GM12891 (cell line): ENCODE measurements around the gene NKX2-2.
A peak's percentile ranks its signal among the peaks of the same experiment; 100 is the strongest.
"Not testable (repeated sequence)": the region's sequence is repeated elsewhere in the genome, so short reads cannot be mapped to it uniquely, and the experiment has no call there.

ENCODE experiments used
- DNase-seq: peaks from one replicate; pipeline ENCODE4 v3.0.0; 2011; ENCODE audit warnings: low spot score; ENCODE audit not compliant: insufficient read length
- FAIRE-seq: peaks from 2 replicates; lab custom pipeline; 2011; peaks lifted over from hg19 to GRCh38; lab: Jason Lieb, UNC
- PAX5 ChIP-seq: IDR thresholded peaks from 2 replicates; pipeline ENCODE4 v1.6.1; 2011; ENCODE audit warnings: low read length, moderate library complexity, mild to moderate bottlenecking; ENCODE audit not compliant: insufficient read depth, severe bottlenecking
- POLR2A ChIP-seq: IDR thresholded peaks from 2 replicates; pipeline ENCODE4 v1.6.1; 2011; ENCODE audit warnings: low read depth, low read length, control low read depth
- POLR2AphosphoS5 ChIP-seq: IDR thresholded peaks from 2 replicates; pipeline ENCODE4 v1.6.1; 2011; ENCODE audit warnings: low read depth, low read length, control low read depth
- POU2F2 ChIP-seq: IDR thresholded peaks from 2 replicates; pipeline ENCODE4 v1.6.1; 2011; ENCODE audit warnings: low read depth, mild to moderate bottlenecking, control low read depth, low read length, moderate library complexity
- SPI1 ChIP-seq: IDR thresholded peaks from 2 replicates; pipeline ENCODE4 v1.6.1; 2011; ENCODE audit warnings: low read depth, low read length, control low read depth
- TAF1 ChIP-seq: IDR thresholded peaks from 2 replicates; pipeline ENCODE4 v1.6.1; 2011; ENCODE audit warnings: low read depth, low read length, control low read depth

Gene NKX2-2

DNA sequence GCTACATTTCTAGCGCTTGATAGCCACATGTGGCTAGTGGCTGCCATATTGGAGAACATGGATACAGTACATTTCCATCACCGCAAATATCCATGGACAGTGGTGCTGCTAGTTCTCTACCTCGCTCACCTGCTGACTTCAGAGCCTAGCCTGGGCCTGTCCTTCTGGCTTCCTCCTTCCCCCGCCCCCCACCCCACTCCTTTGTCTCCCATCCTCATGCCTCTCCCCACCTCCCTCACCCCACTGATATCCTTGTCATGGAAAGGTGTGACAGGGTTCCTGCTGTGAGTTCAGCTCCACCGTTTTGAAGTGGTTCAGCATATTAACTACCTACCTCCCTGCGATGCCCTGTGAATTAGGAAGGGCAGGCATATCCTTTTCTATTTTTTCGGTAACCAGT lies 14.2 kb downstream of the NKX2-2 start:
- no peak for TF ChIP-seq POU2F2
- TF ChIP-seq PAX5, result no peak
- TF ChIP-seq POLR2AphosphoS5, result no peak
- no peak for TF ChIP-seq TAF1
- TF ChIP-seq POLR2A, result no peak
- no peak for TF ChIP-seq SPI1
- no peak for FAIRE-seq
- no peak for DNase-seq

DNA sequence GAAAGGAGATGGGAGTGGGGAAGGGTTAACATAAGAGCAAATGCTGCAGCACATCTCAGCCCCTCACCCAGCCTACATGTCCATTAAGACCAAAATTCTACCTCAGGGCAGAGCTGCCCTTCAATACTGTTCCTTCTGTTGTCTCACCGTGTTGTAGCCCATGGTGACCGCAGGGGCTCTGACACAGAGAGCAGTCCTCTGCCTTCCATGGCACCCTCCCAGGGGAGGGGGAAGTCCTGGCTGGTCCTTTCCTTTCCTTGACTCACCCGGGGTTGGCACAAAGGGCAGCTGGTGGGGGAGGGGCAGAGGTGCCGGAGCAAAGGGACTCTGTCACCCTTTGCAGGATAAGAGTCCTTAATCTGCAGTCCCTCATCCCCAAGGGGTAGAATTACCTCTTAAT lies 15.2 kb downstream of the NKX2-2 start:
- no peak for DNase-seq

DNA sequence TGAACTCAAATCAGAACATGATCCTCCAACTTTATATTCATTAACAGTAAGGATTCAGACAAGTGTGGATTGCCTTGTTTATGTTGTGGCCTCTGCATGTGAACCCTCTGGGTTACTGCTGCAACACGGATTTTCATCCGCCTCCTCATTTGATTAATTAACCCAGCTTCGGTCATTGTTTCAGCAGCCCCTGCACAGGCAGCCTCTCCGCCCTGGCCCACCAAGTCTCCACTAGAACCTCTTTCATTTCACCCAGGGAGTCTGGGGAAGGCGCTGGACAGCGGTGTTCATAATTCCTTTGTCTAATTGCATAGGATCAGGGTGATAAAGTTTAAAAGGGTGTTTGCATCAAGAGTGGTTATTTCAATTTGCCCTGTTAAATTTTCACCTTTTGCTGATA lies 15.7 kb downstream of the NKX2-2 start:
- TF ChIP-seq POLR2AphosphoS5 (no peak), SPI1 (no peak), TAF1 (no peak)
- no peak for DNase-seq
- FAIRE-seq, result no peak

More for the DNA sequence above, 15.2 kb downstream of the NKX2-2 start:
- TF ChIP-seq SPI1 (no peak), POLR2A (no peak)
- FAIRE-seq, result no peak

DNA sequence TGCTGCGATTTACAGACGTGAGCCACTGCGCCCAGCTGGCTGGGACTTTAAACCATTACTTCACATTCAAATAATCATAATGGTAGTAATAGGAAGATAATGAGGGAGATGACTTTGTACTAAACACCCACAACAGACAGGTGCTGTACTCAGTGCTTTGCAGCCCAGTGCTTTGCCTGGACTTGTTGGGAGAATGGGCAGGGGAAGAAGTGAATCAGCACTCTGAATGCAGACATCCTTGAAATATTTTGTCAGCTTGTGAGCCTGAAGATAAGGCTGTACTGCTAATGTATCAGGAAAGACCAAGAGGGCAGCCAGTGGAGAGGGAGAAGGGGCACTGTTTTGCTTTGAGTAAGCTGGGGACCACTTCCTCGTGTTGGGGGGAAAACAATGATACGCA lies 17.4 kb downstream of the NKX2-2 start:
- DNase-seq (no peak), FAIRE-seq (no peak)
- TF ChIP-seq POLR2AphosphoS5, result no peak
- no peak for TF ChIP-seq PAX5
- no peak for TF ChIP-seq SPI1
- no peak for TF ChIP-seq TAF1
- no peak for TF ChIP-seq POU2F2
- TF ChIP-seq POLR2A, result no peak

DNA sequence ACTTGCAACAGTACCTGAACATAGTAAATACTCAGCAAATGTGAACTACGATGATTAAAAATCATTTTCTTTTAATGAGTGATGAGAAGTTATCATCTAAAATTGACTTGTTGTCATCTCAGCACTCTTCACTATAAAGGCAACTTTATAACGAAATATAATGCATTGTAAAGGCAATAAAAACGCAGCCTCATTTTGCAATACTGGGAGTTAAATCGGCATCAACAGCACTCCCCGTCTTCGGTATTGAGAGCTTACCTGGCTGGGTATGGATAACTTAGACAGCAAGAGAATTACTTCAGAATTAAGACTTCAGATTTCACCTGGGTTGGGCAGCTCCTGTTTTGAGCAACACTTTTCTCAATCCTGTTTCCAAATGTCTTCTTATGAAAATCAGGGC lies 20.8 kb downstream of the NKX2-2 start:
- FAIRE-seq (no peak), DNase-seq (no peak)
- TF ChIP-seq POLR2AphosphoS5 (no peak), SPI1 (no peak), TAF1 (no peak), POLR2A (no peak), PAX5 (no peak), POU2F2 (no peak)

DNA sequence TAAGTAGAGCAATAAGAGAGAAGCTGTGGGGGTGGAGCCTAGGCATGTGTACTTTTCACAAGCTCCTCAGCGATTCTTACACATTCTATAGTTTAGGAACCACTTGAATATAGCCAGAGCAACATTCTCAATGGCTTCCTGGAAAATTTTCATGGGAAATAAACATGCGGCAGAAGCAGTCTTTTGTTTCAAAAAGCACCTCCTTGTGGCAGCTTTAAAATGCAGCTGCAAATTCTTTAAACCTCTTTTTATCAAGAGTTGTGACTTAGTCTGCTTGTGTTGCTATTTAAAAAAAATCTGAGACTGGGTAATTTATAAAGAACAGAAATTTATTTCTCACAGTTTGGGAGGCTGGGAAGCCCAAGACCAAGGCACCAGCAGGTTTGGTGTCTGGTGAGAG lies 23.8 kb downstream of the NKX2-2 start:
- DNase-seq (no peak), FAIRE-seq (no peak)
- no peak for TF ChIP-seq POLR2AphosphoS5
- TF ChIP-seq PAX5, result no peak
- TF ChIP-seq POU2F2, result no peak
- TF ChIP-seq TAF1, result no peak
- TF ChIP-seq SPI1, result no peak
- TF ChIP-seq POLR2A, result no peak

DNA sequence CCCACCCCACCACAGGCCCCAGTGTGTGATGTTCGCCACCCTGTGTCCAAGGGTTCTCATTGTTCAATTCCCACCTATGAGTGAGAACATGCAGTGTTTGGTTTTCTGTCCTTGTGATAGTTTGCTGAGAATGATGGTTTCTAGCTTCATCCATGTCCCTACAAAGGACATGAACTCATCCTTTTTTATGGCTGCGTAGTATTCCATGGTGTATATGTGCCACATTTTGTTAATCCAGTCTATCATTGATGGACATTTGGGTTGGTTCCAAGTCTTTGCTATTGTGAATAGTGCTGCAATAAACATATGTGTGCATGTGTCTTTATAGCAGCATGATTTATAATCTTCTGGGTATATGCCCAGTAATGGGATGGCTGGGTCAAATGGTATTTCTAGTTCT lies 33.7 kb downstream of the NKX2-2 start:
- not testable (repeated sequence) for DNase-seq, FAIRE-seq

DNA sequence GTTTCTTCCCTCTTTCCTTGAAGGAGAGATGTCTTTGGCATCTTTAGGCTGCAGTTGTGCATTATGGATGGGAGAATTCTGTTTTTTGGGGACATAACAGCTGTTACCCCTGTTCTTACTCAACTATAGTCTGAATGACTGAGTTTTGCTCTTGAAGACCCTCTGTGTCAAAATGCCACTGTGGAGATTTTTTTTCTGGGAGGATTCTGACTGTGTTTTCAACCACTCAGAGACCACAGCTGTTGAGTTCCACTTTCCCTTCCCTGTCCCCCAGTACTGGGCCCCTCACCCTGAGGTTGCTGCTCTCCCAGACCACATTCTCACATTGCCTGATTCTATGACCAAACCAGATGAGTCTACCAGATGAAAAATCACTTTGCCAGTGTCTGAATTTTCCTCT lies 48.1 kb downstream of the NKX2-2 start:
- no peak for FAIRE-seq
- no peak for DNase-seq
- TF ChIP-seq POLR2AphosphoS5 (no peak), SPI1 (peak; percentile 28; the same call in 1 of the 2 replicates)

DNA sequence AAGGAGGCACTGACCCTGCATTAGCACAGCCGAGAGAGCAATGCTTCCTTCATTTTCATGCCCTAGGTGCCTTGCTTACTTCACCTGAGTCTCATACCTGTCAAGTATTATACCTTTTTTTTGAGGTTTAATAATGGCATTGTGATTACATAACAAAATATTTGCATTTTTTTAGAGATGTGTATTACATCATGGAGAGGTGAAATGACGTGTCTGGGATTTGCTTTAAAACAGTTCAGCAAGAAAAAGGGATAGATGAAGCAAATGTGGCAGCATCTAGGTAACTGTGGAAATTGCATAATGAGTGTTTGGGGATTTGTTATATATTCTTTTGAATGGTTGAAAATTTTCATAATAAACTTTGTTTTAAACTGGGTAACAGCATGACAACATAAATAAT lies 48.9 kb downstream of the NKX2-2 start:
- FAIRE-seq, result no peak

More for the DNA sequence above, 48.9 kb downstream of the NKX2-2 start:
- TF ChIP-seq POLR2A (no peak), POLR2AphosphoS5 (no peak), PAX5 (no peak), SPI1 (no peak), TAF1 (no peak), POU2F2 (no peak)
- DNase-seq, result no peak
